BJ (cell line): Measurements from ENCODE around the gene TRIM54. TPM values are rescaled to one million over a fixed set of nuclear protein-coding genes. Genes with fewer than 3 reads are reported as not detected.

Experiments
- CTCF ChIA-PET: fragments of 350-600 bp; formaldehyde crosslinking; extraction: SDS; loops from one replicate; lab custom pipeline; 2021; ENCODE audit warnings: antibody characterized with exemption, inconsistent platforms; lab: Yijun Ruan, JAX
- POLR2A ChIA-PET: fragments of 300-600 bp; sonication (Branson Sonifier 250); formaldehyde crosslinking; extraction: SDS; loops from one replicate; lab custom pipeline; 2021; ENCODE audit warnings: antibody characterized with exemption; lab: Charles Lee
- DNase-seq: peaks from one replicate; pipeline ENCODE4 v3.0.0-alpha.2; 2011; ENCODE audit warnings: low read depth
- H3K27me3 ChIP-seq: 2 replicates; pipeline ENCODE4 v1.6.0; 2011; ENCODE audit warnings: low read length; ENCODE audit not compliant: control insufficient read depth, insufficient read depth
- H3K36me3 ChIP-seq: 2 replicates; pipeline ENCODE4 v1.5.1; 2011; ENCODE audit warnings: low read length; ENCODE audit not compliant: control insufficient read depth, insufficient read depth
- H3K4me3 ChIP-seq: 2 replicates; pipeline ENCODE4 v1.5.1; 2011; ENCODE audit warnings: low read depth, mild to moderate bottlenecking, control low read depth, low read length
- CTCF ChIP-seq: IDR thresholded peaks from 2 replicates; pipeline ENCODE4 v1.5.1; 2011; ENCODE audit warnings: low read depth, mild to moderate bottlenecking, control low read depth, inconsistent platforms, low read length, moderate library complexity; ENCODE audit not compliant: insufficient read depth
- polyA plus RNA-seq: library from polyadenylated mRNA; depleted of rRNA; stranded (reverse); fragments of >200 nt; gene quantifications from 2 replicates; pipeline ENCODE4 v1.2.3, GENCODE V29; 2011

Gene TRIM54
- polyA plus RNA-seq, 1 experiment: not detected

DNA sequence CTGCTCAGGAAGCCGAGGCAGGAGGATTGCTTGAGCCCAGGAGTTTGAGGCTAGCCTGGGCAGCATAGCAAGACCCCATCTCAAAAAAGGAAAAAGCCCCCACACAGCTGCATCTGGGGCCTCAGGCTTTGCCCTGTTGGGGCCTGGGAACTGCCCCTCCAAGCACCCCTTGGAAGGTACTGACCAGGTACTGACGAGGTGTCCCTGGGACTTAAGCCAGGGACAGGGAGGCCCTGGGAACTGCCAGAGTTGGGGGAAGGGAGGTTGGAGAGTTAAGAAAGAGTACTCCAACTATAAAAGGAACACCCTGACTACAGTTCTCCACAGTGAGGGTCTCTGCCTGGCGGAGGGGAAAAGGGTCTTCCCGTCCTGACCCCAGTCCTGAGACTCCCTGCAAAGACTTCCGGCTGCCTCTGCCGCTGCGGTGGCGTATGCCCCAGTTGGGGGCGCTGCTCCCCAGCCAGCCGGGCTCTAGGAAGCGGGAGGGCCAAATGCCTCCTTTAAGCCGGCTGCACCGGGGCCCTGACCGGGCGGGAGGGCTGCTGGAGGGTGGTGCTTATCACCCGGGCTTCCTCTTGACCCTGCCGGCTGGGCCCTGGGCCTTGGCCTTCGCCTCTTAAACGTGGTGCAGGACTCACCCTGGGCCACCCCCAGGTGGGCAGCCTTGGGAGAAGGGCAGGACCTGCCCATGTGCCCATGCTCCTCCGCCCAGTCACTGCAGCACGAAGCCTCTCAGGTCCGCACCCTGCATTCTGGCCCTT, 32.2 kb upstream of the TRIM54 start:
- CTCF ChIA-PET: interaction anchor here (0.8 to 4.3 kb wide), 9 partner anchors 9 to 53 kb away, joined by 3 to 24 read pairs (median 4); partner anchors contain the start of gene TRIM54
- H3K4me3 ChIP-seq: no peak overlapping the region
- TF ChIP-seq CTCF: peak; percentile 76
- POLR2A ChIA-PET: no interaction called here
- H3K36me3 ChIP-seq: no peaks in the 10 kb centered on the region
- no peak for DNase-seq
- peaks cover 13% of the 10 kb centered on the region for H3K27me3 ChIP-seq

GRCh38 chr2:27250652-27251379, 31.4 kb upstream of the TRIM54 start:
- Histone ChIP-seq H3K27me3 (peaks cover 13% of the 10 kb centered on the region), H3K4me3 (no peak overlapping the region), H3K36me3 (no peaks in the 10 kb centered on the region)
- POLR2A ChIA-PET: no interaction called here
- no peak for DNase-seq
- CTCF ChIA-PET: interaction anchor here (1.0 to 4.3 kb wide), 5 partner anchors 9 to 52 kb away, joined by 3 to 24 read pairs (median 6); partner anchors contain the start of gene TRIM54
- no peak for TF ChIP-seq CTCF

- no peak for TF ChIP-seq CTCF
- CTCF ChIA-PET: interaction anchor here (1.1 to 4.3 kb wide), 4 partner anchors 8 to 52 kb away, joined by 3 to 24 read pairs (median 6); partner anchors contain the start of gene TRIM54
Measured at GRCh38 chr2:27251766-27252165, 30.5 kb upstream of the TRIM54 start.

GRCh38 chr2:27255187-27255586, 27.0 kb upstream of the TRIM54 start:
- POLR2A ChIA-PET: no interaction called here
- Histone ChIP-seq H3K4me3 (no peak overlapping the region), H3K36me3 (no peaks in the 10 kb centered on the region), H3K27me3 (peaks cover 23% of the 10 kb centered on the region)
- CTCF ChIA-PET: interaction anchor here (0.8 to 1.6 kb wide), 5 partner anchors 10 to 64 kb away, joined by 3 to 5 read pairs (median 4); no protein-coding TSS in a partner anchor
- DNase-seq: no peak
- TF ChIP-seq CTCF: no peak

More at GRCh38 chr2:27251766-27252165, 30.5 kb upstream of the TRIM54 start:
- no peaks in the 10 kb centered on the region for H3K36me3 ChIP-seq
- H3K27me3 ChIP-seq: peaks cover 13% of the 10 kb centered on the region
- no peak for DNase-seq
- H3K4me3 ChIP-seq: no peak overlapping the region
- POLR2A ChIA-PET: no interaction called here

- DNase-seq: no peak
- CTCF ChIA-PET: interaction anchor here (0.8 to 1.6 kb wide), 5 partner anchors 9 to 64 kb away, joined by 3 to 5 read pairs (median 4); no protein-coding TSS in a partner anchor
- Histone ChIP-seq H3K4me3 (no peak overlapping the region), H3K27me3 (peaks cover 23% of the 10 kb centered on the region), H3K36me3 (no peaks in the 10 kb centered on the region)
- TF ChIP-seq CTCF: no peak
- POLR2A ChIA-PET: interaction anchor here (0.6 kb wide), 1 partner anchor 77 kb away, joined by 15 read pairs; no protein-coding TSS in a partner anchor
Measured at GRCh38 chr2:27255660-27256059, 26.6 kb upstream of the TRIM54 start.
